HUES64 (cell line): Measurements from ENCODE around the gene AP1S3.

ENCODE experiments used
- H3K27ac ChIP-seq: 2 replicates; pipeline ENCODE4 v1.7.0; 2013; ENCODE audit warnings: low read depth, low read length, inconsistent platforms
- H3K27me3 ChIP-seq: 2 replicates; pipeline ENCODE4 v1.6.1; 2013; ENCODE audit warnings: mild to moderate bottlenecking, low read length; ENCODE audit not compliant: insufficient read depth
- H3K36me3 ChIP-seq: 2 replicates; pipeline ENCODE4 v1.6.1; 2013; ENCODE audit warnings: mild to moderate bottlenecking, low read length; ENCODE audit not compliant: insufficient read depth
- H3K4me1 ChIP-seq: 2 replicates; pipeline ENCODE4 v1.6.1; 2013; ENCODE audit warnings: mild to moderate bottlenecking, low read length, moderate library complexity; ENCODE audit not compliant: insufficient read depth
- H3K4me3 ChIP-seq: 2 replicates; pipeline ENCODE4 v1.5.1; 2013; ENCODE audit warnings: mild to moderate bottlenecking, low read length, moderate library complexity
- H3K9ac ChIP-seq: 2 replicates; pipeline ENCODE4 v1.6.1; 2013; ENCODE audit warnings: mild to moderate bottlenecking, low read depth, low read length
- H3K9me3 ChIP-seq: 2 replicates; pipeline ENCODE4 v1.6.1; 2013; ENCODE audit warnings: low read depth, low read length; ENCODE audit not compliant: insufficient read depth
- WGBS: fragments of 150-250, 120-280 bp; methylation state at CpG from one replicate; pipeline ENCODE4 v1.1.7; 2013; ENCODE audit warnings: missing lambda C conversion rate; 5-methylcytosine and 5-hydroxymethylcytosine counted together

AP1S3 gene

GRCh38 chr2:223868005-223868404 lies 30.6 kb upstream of the AP1S3 start:
- H3K36me3 ChIP-seq, result no peaks in the 10 kb centered on the region
- no peak overlapping the region for H3K27ac ChIP-seq
- H3K9me3 ChIP-seq, result no peaks in the 10 kb centered on the region
- H3K4me3 ChIP-seq, result no peak overlapping the region
- 92% methylated on average over 3 of the region's 3 CpGs for WGBS
- H3K27me3 ChIP-seq, result no peaks in the 10 kb centered on the region
- no peak overlapping the region for H3K9ac ChIP-seq
- H3K4me1 ChIP-seq, result no peaks in the 10 kb centered on the region

- no peak overlapping the region for H3K4me3 ChIP-seq
- no peak overlapping the region for H3K9ac ChIP-seq
- WGBS, result 95% methylated on average over 2 of the region's 2 CpGs
- no peaks in the 10 kb centered on the region for H3K4me1 ChIP-seq
- H3K27me3 ChIP-seq, result no peaks in the 10 kb centered on the region
- no peak overlapping the region for H3K27ac ChIP-seq
- H3K36me3 ChIP-seq, result no peaks in the 10 kb centered on the region
- H3K9me3 ChIP-seq, result no peaks in the 10 kb centered on the region
Measured at GRCh38 chr2:223865907-223866508, 28.6 kb upstream of the AP1S3 start.

- 96% methylated on average over 3 of the region's 4 CpGs for WGBS
Measured at GRCh38 chr2:223865124-223865523, 27.7 kb upstream of the AP1S3 start.

GRCh38 chr2:223863491-223863890 lies 26.1 kb upstream of the AP1S3 start:
- Histone ChIP-seq H3K36me3 (no peaks in the 10 kb centered on the region), H3K27ac (no peak overlapping the region), H3K9ac (no peak overlapping the region), H3K27me3 (no peaks in the 10 kb centered on the region), H3K4me3 (no peak overlapping the region), H3K4me1 (no peaks in the 10 kb centered on the region), H3K9me3 (no peaks in the 10 kb centered on the region)
- 96% methylated on average over 2 of the region's 2 CpGs for WGBS

More at GRCh38 chr2:223865124-223865523, 27.7 kb upstream of the AP1S3 start:
- no peaks in the 10 kb centered on the region for H3K36me3 ChIP-seq
- no peaks in the 10 kb centered on the region for H3K4me1 ChIP-seq
- no peak overlapping the region for H3K4me3 ChIP-seq
- no peaks in the 10 kb centered on the region for H3K9me3 ChIP-seq
- no peak overlapping the region for H3K9ac ChIP-seq
- H3K27ac ChIP-seq, result no peak overlapping the region
- no peaks in the 10 kb centered on the region for H3K27me3 ChIP-seq

- no peaks in the 10 kb centered on the region for H3K27me3 ChIP-seq
- no peaks in the 10 kb centered on the region for H3K9me3 ChIP-seq
- H3K36me3 ChIP-seq, result no peaks in the 10 kb centered on the region
- no peak overlapping the region for H3K27ac ChIP-seq
- no peaks in the 10 kb centered on the region for H3K4me1 ChIP-seq
- 95% methylated on average over 4 of the region's 5 CpGs for WGBS
- no peak overlapping the region for H3K9ac ChIP-seq
- no peak overlapping the region for H3K4me3 ChIP-seq
Measured at GRCh38 chr2:223860809-223861738, 23.7 kb upstream of the AP1S3 start.

- H3K9me3 ChIP-seq, result no peaks in the 10 kb centered on the region
- no peaks in the 10 kb centered on the region for H3K36me3 ChIP-seq
- H3K4me3 ChIP-seq, result no peak overlapping the region
- no peak overlapping the region for H3K27ac ChIP-seq
- 94% methylated on average over 3 of the region's 3 CpGs for WGBS
- no peaks in the 10 kb centered on the region for H3K4me1 ChIP-seq
- H3K27me3 ChIP-seq, result no peaks in the 10 kb centered on the region
- H3K9ac ChIP-seq, result no peak overlapping the region
Measured at GRCh38 chr2:223859070-223859469, 21.7 kb upstream of the AP1S3 start.

- no peaks in the 10 kb centered on the region for H3K36me3 ChIP-seq
- no peaks in the 10 kb centered on the region for H3K9me3 ChIP-seq
- H3K4me1 ChIP-seq, result no peaks in the 10 kb centered on the region
- H3K27me3 ChIP-seq, result no peaks in the 10 kb centered on the region
- H3K9ac ChIP-seq, result no peak overlapping the region
- H3K4me3 ChIP-seq, result no peak overlapping the region
- WGBS, result 94% methylated on average over 5 of the region's 5 CpGs
- H3K27ac ChIP-seq, result no peak overlapping the region
Measured at GRCh38 chr2:223856584-223856983, 19.2 kb upstream of the AP1S3 start.

- Histone ChIP-seq H3K27me3 (no peaks in the 10 kb centered on the region), H3K9ac (no peak overlapping the region), H3K4me3 (no peak overlapping the region), H3K9me3 (no peaks in the 10 kb centered on the region), H3K4me1 (no peaks in the 10 kb centered on the region), H3K27ac (no peak overlapping the region), H3K36me3 (no peaks in the 10 kb centered on the region)
- WGBS, result 84% methylated on average over 2 of the region's 2 CpGs
Measured at GRCh38 chr2:223856021-223856420, 18.6 kb upstream of the AP1S3 start.

GRCh38 chr2:223855426-223855825 lies 18.0 kb upstream of the AP1S3 start:
- 100% methylated on average over 4 of the region's 5 CpGs for WGBS
- no peaks in the 10 kb centered on the region for H3K4me1 ChIP-seq

GRCh38 chr2:223854741-223855140 lies 17.4 kb upstream of the AP1S3 start:
- 95% methylated on average over 2 of the region's 2 CpGs for WGBS
- Histone ChIP-seq H3K9me3 (no peaks in the 10 kb centered on the region), H3K27ac (no peak overlapping the region), H3K36me3 (no peaks in the 10 kb centered on the region), H3K4me1 (no peaks in the 10 kb centered on the region), H3K9ac (no peak overlapping the region), H3K4me3 (no peak overlapping the region), H3K27me3 (no peaks in the 10 kb centered on the region)

More at GRCh38 chr2:223855426-223855825, 18.0 kb upstream of the AP1S3 start:
- no peak overlapping the region for H3K9ac ChIP-seq
- H3K9me3 ChIP-seq, result no peaks in the 10 kb centered on the region
- no peaks in the 10 kb centered on the region for H3K36me3 ChIP-seq
- no peak overlapping the region for H3K4me3 ChIP-seq
- H3K27me3 ChIP-seq, result no peaks in the 10 kb centered on the region
- H3K27ac ChIP-seq, result no peak overlapping the region

- 90% methylated on average over 3 of the region's 3 CpGs for WGBS
- no peaks in the 10 kb centered on the region for H3K36me3 ChIP-seq
Measured at GRCh38 chr2:223853425-223853837, 16.0 kb upstream of the AP1S3 start.

More at GRCh38 chr2:223853425-223853837, 16.0 kb upstream of the AP1S3 start:
- no peaks in the 10 kb centered on the region for H3K4me1 ChIP-seq
- no peak overlapping the region for H3K9ac ChIP-seq
- no peaks in the 10 kb centered on the region for H3K27me3 ChIP-seq
- H3K27ac ChIP-seq, result no peak overlapping the region
- H3K4me3 ChIP-seq, result no peak overlapping the region
- peaks cover 5% of the 10 kb centered on the region for H3K9me3 ChIP-seq
